ENCODE data around the gene SLCO2A1.

Gene SLCO2A1

DNA sequence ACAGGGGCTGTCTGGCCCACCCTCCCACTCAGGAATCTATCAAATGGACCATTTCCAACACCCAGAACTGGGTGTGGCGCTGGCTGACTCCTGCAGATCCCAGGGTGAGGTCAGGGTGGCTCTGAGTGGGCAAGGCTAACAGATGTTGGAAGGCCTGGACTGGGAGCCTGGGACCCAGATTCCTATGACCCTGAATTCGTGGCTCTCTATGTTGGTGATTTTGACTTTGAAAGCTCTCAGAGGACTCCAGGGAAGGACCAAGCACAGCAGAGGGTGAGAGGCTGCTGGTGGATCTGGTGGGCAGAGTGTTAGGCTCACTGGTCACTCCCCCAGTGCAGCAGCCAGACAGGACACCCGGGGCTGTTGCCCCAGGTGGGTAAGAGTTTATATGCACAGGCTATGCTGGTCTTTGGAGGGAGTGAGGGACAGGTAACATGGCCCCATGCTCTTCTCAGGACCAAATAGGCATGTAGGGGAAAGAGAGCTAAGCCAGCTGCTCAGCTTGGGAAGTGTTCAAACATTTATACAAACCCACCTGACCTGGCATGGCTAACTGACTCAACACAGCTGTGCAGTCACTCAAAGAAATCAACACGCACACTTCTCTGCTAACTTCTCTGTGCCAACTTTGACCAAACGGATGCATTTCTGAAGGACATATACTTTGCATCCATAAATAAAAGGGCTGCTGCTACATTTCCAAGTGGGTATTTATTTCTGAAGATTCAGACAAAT, 71.5 kb downstream of the SLCO2A1 start:
- TF ChIP-seq GATA3 (IDR thresholded peaks at IDR 0.05; ENCODE audit: low read depth, low read length) (no peak), GATA2 (IDR thresholded peaks at IDR 0.05; ENCODE audit: low read depth, low read length) (no peak)

DNA sequence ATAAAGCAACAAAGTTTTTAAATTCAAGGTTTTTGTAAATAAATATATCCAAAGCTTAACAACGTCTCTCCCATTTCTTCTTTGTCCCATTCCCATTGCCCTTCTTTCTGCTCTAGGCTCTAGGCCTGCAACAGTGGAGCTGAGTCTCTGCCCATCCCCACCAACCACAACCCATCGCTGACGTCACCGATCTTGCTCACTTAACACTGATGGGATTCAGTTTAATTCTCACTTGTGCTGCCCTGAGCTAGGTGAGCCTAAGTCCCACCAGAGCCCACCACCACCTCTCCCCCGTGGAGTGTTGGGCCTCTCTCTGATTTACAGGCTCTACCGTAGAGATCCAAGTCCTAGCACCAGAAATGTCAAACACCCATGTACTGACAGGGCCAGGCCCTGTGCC, 72.7 kb downstream of the SLCO2A1 start:
- no peak for TF ChIP-seq GATA2 (IDR thresholded peaks at IDR 0.05; ENCODE audit: low read depth, low read length)
- TF ChIP-seq GATA3 (IDR thresholded peaks at IDR 0.05; ENCODE audit: low read depth, low read length) = no peak

DNA sequence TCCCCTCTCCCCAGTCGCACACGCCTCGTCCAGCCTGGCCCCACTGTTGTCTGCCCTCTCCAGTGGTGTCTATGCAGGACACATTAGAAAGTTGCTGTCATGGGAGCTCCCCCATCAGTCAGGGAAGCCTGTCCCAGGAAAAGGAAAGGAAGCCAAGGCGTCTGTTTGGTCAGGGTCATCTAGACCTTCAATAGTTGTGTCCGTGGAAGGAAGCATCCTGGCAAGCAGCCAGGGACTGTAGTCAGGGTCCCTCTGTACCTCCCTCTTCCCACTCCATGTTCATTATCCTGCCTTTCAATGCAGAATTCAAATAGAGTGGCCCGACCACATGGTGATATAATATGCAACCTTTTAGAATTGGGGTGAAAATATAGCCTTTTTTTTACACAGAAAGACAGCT, 73.4 kb downstream of the SLCO2A1 start:
- TF ChIP-seq GATA2 (IDR thresholded peaks at IDR 0.05; ENCODE audit: low read depth, low read length) (no peak), GATA3 (IDR thresholded peaks at IDR 0.05; ENCODE audit: low read depth, low read length) (no peak)

DNA sequence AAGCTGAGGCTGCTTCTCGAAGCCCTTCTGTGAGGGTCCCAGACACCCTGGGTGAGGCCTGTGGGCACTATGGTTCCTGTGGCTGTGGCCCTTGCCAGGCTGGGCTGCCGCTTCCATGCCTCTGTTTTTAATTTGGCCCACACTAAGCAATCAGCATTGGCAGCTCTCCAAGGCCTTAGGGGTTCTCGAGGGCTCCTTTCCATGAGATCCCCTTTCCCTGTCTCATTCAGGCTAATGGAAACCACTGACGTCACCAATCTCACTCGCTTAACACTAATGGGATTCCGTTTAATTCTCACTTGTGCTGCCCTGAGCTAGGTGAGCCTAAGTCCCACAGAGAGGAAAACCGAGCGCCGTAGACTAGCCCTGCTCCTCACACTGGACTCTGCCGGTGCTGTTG, 73.8 kb downstream of the SLCO2A1 start:
- no peak for TF ChIP-seq GATA3 (IDR thresholded peaks at IDR 0.05; ENCODE audit: low read depth, low read length)
- TF ChIP-seq GATA2 (IDR thresholded peaks at IDR 0.05; ENCODE audit: low read depth, low read length) = no peak

DNA sequence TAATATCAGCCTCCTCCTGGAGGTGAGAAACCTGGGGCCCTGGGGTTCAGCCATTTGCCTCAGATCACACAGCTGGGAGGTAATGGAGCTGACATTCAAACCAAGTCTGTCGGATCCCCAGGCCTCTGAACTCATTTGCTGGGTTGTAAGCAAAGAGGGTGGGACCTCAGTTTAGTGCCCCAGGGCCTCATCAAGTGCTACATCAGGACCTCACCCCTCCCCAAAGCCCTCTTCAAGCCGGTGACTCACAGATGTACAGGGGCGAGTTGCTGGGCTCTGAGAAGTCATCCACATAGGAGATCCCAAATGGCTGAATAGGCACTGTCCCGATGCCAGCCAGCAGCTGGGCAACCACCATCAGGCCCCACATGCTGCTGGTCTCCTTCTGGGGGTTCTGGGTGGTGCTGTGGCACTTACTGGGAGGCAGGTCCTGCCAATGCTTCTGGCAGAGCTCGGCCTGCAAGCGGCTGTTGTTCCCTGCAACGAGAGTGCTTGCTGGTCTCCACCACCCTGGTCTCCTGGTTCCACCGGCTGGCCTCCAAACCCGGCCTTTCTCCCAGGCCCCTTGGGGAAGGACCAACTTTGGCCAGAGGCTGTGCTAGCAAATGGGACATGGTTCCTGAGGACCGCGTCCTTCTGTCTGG, 74.9 kb downstream of the SLCO2A1 start:
- TF ChIP-seq GATA3 (IDR thresholded peaks at IDR 0.05; ENCODE audit: low read depth, low read length) (no peak), GATA2 (IDR thresholded peaks at IDR 0.05; ENCODE audit: low read depth, low read length) (no peak; the same call in 1 of the 2 replicates)

DNA sequence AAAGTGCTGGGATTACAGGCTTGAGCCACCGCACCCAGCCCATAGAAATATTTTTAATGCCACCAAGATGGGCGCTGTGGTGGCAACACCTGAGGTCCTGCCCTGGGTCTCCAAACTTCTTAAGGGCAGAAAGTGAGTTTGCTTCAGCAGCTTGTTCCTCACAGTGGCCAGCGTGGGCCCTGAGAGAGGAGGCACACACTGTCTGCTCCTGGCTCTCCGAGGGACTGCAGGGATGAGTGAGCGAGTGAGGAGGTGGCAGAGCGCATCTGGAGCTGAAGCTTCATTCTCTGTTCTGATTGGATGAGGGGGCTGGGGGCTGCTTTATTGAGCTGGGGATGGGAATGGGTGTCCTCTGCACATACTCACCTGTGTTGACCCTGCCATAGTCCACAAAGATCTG, 76.4 kb downstream of the SLCO2A1 start:
- no peak for TF ChIP-seq GATA2 (IDR thresholded peaks at IDR 0.05; ENCODE audit: low read depth, low read length)
- TF ChIP-seq GATA3 (IDR thresholded peaks at IDR 0.05; ENCODE audit: low read depth, low read length) = no peak

DNA sequence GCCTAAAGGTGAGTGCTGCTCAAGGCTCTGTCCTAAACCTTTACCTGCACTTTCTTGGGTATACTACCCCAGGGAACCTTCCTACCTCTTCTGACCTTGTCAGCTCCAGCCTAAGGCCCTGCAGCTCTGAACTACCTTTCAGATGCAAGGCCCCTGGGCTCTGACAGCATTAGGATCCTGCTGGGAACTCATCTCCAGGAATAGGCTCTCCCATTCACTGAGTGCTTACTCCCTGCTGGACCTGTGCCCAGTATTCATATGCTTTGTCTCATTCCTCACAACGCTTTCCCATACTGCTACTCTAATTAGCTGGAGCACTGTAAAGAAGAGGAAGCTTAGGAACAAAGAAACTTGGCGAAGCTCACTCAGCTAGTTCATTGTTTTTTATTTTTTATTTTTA, 80.3 kb downstream of the SLCO2A1 start:
- TF ChIP-seq GATA3 (IDR thresholded peaks at IDR 0.05; ENCODE audit: low read depth, low read length) = no peak
- TF ChIP-seq GATA2 (IDR thresholded peaks at IDR 0.05; ENCODE audit: low read depth, low read length) = no peak

DNA sequence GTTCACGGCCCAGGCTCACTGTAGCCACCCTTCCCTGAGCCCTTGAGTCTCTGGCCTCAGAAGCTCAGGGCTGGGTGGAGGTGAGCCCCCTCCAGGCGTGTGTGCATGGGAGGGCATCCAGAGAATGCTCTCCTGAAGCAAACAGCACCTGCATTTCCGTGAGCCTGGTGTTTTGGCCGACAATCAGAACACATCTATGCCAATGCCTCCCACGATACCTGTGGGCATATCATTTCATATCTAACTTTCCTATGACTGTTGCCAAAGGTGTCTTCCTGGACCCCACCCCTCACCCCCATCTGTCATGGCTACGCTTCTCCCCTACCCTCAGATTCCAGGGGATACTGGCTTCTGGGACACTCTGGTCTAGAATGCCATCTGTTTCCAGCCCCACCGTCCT, 80.7 kb downstream of the SLCO2A1 start:
- TF ChIP-seq GATA3 (IDR thresholded peaks at IDR 0.05; ENCODE audit: low read depth, low read length) = no peak
- no peak for TF ChIP-seq GATA2 (IDR thresholded peaks at IDR 0.05; ENCODE audit: low read depth, low read length)

DNA sequence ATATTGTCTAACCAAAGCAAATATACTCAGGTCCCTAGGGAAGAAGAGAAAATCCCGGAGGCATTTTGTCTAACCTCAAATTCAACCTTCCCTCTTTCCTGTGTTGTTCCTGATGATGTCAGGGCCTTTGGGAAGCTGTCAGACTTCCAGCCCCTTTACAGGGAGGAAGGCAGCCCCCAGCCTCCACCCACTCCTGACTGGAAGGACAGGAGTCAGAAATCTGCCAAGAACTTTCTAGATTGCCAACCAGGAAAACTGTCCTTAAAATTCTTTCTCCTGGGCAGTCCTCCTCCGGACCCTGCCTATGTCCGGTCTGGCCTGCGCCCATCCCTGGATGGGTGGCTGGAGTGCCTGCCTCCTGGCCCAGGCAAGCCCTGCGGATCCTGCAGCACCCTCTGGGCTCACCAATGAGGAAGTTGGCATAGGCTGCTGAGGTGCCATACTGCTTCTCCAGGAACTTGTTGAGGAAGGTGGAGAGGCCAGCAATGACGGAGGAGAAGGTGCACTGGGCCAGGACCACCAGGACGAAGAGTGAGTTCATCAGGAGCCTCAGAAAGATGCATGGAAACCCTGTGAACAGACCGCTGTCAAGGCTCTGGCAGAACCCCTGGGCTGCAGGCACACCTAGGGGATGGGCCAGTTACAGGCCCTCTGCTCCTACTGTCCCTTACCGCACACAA, 81.5 kb downstream of the SLCO2A1 start:
- TF ChIP-seq GATA2 (IDR thresholded peaks at IDR 0.05; ENCODE audit: low read depth, low read length) (no peak), GATA3 (IDR thresholded peaks at IDR 0.05; ENCODE audit: low read depth, low read length) (no peak)

DNA sequence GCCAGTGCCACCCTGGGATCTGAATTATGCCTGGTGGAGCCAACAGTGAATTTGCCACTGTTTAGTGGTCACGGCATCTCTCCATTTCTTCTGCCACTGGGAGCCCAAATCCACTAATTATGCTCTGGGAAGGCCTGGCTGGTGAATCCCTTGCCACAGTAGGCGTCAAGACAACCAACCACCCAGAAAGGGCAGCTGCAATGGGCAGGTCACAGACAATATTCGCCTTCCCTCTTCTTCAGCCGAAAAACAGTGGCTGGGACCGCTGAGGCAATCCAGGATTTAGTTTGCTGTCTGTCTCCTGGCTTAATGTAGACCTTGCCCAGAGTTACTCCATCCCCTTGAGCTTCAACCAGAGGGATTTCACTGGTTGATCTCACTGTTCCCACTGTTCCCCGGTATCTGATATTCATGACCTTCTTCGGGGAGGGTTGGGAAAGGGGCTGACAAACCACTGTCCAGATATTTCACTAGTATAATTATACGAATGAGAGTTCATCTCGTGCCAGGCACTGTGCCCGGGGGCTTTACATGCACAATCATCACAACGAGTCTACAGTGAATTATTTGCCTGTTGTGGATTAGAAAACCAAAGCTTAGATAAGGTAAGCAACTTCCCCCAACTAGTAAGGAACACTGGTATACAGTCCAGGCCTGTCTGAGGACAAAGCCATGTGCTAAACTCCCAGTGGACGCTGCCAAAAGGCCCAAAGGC, 84.2 kb downstream of the SLCO2A1 start:
- TF ChIP-seq GATA2 (IDR thresholded peaks at IDR 0.05; ENCODE audit: low read depth, low read length) (no peak), GATA3 (IDR thresholded peaks at IDR 0.05; ENCODE audit: low read depth, low read length) (no peak)

DNA sequence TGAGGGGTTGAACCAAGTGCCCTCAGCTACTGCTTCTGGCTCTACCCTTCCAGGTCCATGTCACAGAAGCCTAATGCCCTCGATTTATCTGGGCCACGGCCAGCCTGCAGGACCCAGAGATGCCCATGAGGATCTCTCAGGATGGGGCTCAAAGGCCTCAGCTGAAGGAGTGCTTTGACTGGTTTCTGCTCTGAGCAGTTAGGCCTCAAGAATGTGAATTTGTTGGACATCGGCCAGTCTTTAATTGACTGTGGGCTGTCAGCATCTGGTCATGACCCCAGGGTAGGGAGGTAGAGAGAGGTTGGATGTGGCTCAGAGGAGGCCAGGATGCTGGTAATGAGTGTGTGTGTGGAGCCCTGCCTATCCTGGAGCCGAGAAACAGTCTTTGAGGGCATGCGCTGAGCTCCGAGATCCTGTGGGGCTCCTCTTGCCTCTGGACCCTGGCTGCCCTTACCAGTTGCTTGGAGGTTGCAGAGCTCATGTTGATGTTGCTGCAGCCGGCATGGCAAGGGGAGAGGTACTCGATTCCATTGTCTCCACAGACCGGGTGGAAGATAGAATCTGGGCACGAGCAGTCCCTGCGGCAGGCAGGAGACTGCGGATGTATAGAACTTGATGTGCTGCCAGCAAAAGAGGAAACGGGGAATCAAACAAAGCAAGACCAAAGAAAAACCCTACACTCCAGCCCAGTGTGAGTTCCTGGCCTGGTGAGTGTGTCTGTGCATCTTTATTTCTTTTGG, 84.9 kb downstream of the SLCO2A1 start:
- TF ChIP-seq GATA2 (IDR thresholded peaks at IDR 0.05; ENCODE audit: low read depth, low read length) = no peak
- TF ChIP-seq GATA3 (IDR thresholded peaks at IDR 0.05; ENCODE audit: low read depth, low read length) = no peak

DNA sequence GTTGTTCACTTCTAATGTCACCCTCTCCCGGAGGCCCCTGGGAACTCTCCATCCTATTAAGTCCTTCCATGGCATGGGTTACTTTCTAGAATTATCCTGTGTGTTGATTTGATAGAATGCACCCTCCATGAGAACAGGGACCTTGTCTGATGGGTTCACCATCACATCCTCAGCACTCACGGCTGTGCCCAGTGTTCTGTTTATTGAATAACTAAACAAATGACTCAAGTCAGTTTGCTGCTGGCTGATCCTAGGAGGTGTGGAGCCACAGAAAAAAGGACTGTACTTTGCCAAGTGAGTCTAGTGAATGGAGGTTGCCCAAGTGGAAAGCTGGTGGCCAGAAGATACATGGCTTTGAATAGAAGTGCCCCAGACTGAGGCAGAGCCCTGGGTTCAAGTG, 85.5 kb downstream of the SLCO2A1 start:
- no peak for TF ChIP-seq GATA2 (IDR thresholded peaks at IDR 0.05; ENCODE audit: low read depth, low read length)
- no peak for TF ChIP-seq GATA3 (IDR thresholded peaks at IDR 0.05; ENCODE audit: low read depth, low read length)

DNA sequence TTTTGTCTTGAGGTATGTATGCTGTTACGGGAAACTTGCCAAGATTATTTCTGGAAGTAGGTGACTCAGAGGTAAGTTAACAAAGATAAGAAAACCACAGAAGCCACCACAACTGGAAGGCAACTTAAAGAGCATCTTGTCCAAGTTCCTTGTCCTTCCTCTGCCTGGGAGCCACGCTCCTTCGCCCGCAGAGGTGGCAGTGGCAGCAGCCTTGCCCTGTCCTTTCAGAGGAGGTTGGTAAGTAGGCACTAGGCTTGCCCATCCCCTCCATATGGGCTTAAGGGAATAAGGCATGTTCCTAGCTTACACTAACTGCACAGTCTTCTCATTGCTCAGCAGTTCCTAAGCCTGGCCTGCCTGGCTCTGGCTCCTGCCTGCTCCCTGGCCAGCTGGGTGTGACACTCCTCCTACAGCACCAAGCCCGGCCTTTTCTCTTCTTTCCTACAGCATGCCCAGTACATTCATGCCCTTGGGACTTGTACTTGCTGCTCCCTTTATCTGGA, 86.0 kb downstream of the SLCO2A1 start:
- TF ChIP-seq GATA2 (IDR thresholded peaks at IDR 0.05; ENCODE audit: low read depth, low read length) = no peak

Data from SH-SY5Y (cell line).